Measurements from ENCODE around the gene ACOXL.

ACOXL gene

DNA sequence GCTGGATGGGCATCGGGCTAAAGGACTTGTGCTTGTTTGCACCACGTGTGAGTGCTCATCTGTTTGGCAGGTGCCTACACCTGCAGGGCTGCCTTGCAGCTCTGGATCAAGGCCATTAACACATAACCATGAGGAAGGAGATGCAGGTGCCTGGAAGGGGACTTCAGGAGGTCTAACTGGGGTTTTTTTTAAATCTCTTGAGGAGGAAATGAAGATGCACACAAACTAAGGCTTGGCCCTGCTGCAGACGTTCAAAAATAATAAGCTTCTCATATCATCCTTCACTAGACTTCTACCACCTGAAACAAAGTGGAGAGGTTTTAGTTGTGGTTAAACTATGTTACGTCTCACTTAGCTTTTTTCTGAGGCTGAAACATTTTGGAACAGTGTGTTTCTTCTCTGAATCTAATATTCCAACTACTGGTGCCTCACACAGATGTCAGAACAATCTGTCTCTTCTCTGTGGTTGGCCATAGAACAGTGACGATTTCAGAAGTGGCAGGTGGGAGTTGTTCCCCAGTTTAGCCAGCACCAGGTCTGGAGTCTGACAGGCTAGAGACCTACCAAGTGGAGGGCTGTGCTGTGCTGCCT, 424.8 kb downstream of the ACOXL start (continued):
- TF ChIP-seq KLF10 (tag by site-specific recombination; IDR thresholded peaks at IDR 0.05) = no peak
- TF ChIP-seq BCL6B (tag by site-specific recombination; IDR thresholded peaks at IDR 0.05) = no peak
- TF ChIP-seq ZNF596 (tag by site-specific recombination; IDR thresholded peaks at IDR 0.05) = no peak
- TF ChIP-seq KLF17 (tag by site-specific recombination; IDR thresholded peaks at IDR 0.05) = no peak
- TF ChIP-seq, protein P1, sequence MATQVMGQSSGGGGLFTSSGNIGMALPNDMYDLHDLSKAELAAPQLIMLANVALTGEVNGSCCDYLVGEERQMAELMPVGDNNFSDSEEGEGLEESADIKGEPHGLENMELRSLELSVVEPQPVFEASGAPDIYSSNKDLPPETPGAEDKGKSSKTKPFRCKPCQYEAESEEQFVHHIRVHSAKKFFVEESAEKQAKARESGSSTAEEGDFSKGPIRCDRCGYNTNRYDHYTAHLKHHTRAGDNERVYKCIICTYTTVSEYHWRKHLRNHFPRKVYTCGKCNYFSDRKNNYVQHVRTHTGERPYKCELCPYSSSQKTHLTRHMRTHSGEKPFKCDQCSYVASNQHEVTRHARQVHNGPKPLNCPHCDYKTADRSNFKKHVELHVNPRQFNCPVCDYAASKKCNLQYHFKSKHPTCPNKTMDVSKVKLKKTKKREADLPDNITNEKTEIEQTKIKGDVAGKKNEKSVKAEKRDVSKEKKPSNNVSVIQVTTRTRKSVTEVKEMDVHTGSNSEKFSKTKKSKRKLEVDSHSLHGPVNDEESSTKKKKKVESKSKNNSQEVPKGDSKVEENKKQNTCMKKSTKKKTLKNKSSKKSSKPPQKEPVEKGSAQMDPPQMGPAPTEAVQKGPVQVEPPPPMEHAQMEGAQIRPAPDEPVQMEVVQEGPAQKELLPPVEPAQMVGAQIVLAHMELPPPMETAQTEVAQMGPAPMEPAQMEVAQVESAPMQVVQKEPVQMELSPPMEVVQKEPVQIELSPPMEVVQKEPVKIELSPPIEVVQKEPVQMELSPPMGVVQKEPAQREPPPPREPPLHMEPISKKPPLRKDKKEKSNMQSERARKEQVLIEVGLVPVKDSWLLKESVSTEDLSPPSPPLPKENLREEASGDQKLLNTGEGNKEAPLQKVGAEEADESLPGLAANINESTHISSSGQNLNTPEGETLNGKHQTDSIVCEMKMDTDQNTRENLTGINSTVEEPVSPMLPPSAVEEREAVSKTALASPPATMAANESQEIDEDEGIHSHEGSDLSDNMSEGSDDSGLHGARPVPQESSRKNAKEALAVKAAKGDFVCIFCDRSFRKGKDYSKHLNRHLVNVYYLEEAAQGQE (tag by site-specific recombination; IDR thresholded peaks at IDR 0.05) = no peak
- TF ChIP-seq SCRT2 (tag by site-specific recombination; IDR thresholded peaks at IDR 0.05) = no peak
- TF ChIP-seq, protein P2, sequence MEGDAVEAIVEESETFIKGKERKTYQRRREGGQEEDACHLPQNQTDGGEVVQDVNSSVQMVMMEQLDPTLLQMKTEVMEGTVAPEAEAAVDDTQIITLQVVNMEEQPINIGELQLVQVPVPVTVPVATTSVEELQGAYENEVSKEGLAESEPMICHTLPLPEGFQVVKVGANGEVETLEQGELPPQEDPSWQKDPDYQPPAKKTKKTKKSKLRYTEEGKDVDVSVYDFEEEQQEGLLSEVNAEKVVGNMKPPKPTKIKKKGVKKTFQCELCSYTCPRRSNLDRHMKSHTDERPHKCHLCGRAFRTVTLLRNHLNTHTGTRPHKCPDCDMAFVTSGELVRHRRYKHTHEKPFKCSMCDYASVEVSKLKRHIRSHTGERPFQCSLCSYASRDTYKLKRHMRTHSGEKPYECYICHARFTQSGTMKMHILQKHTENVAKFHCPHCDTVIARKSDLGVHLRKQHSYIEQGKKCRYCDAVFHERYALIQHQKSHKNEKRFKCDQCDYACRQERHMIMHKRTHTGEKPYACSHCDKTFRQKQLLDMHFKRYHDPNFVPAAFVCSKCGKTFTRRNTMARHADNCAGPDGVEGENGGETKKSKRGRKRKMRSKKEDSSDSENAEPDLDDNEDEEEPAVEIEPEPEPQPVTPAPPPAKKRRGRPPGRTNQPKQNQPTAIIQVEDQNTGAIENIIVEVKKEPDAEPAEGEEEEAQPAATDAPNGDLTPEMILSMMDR (tag by site-specific recombination; IDR thresholded peaks at IDR 0.05) = no peak
- TF ChIP-seq ZNF221 (tag by site-specific recombination; IDR thresholded peaks at IDR 0.05; ENCODE audit: borderline replicate concordance) = no peak
- no peak for TF ChIP-seq ZNF701 (tag by site-specific recombination; IDR thresholded peaks at IDR 0.05)
- TF ChIP-seq ZNF274 (IDR thresholded peaks at IDR 0.05; ENCODE audit: low read length) = no peak
- no peak for TF ChIP-seq ZNF274 (tag by site-specific recombination; IDR thresholded peaks at IDR 0.05; ENCODE audit: borderline replicate concordance)
- no peak for TF ChIP-seq ZNF335 (tag by site-specific recombination; conservative IDR thresholded peaks at IDR 0.05)

DNA sequence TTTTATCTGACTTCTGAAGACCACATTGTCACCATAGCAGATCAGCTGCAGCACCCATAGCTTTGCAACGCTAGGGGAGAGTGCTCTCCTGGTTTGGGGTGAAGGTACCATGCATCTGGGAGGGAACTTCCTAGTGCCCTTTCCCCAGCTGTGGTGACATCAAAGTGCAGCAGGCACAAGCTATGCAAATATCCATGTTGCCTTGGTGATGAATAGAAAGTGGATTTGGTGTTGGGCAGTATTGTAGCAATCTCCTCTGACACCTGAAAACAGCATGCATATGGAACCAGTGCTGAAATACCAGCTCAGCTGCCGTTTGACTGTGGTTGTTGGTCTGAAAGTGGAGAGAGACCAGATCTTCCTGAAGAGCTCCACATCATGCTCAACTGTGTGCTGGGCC, 425.4 kb downstream of the ACOXL start:
- H3K9me3 ChIP-seq (ENCODE audit: control insufficient read depth, insufficient read depth, low read depth, low read length) = no peaks in the 10 kb centered on the region
- CTCF ChIA-PET = interaction anchor here (0.7 to 1.2 kb wide), 2 partner anchors 10 to 346 kb away, joined by 3 read pairs; no protein-coding TSS in a partner anchor
- POLR2A ChIA-PET = no interaction called here
- H3K27ac ChIP-seq (ENCODE audit: extremely low read depth, low read depth, low read length) = no peak overlapping the region
- peaks cover 14 to 93% of the 10 kb centered on the region in 2 experiments for H3K36me3 ChIP-seq (ENCODE audit: control insufficient read depth in 2 of 2, insufficient read depth in 1 of 2, low read length in 2 of 2)
- no peak overlapping the region for H3K4me3 ChIP-seq (ENCODE audit: low read depth, low read length)
- H3K4me1 ChIP-seq (ENCODE audit: control insufficient read depth, insufficient read depth, low read length) = peaks cover 7% of the 10 kb centered on the region
- TF ChIP-seq, protein P3, sequence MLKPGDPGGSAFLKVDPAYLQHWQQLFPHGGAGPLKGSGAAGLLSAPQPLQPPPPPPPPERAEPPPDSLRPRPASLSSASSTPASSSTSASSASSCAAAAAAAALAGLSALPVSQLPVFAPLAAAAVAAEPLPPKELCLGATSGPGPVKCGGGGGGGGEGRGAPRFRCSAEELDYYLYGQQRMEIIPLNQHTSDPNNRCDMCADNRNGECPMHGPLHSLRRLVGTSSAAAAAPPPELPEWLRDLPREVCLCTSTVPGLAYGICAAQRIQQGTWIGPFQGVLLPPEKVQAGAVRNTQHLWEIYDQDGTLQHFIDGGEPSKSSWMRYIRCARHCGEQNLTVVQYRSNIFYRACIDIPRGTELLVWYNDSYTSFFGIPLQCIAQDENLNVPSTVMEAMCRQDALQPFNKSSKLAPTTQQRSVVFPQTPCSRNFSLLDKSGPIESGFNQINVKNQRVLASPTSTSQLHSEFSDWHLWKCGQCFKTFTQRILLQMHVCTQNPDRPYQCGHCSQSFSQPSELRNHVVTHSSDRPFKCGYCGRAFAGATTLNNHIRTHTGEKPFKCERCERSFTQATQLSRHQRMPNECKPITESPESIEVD (tag by site-specific recombination; IDR thresholded peaks at IDR 0.05) = no peak
- TF ChIP-seq ZNF132 (tag by site-specific recombination; IDR thresholded peaks at IDR 0.05; ENCODE audit: borderline replicate concordance) (no peak), ZNF292 (tag by site-specific recombination; IDR thresholded peaks at IDR 0.05; ENCODE audit: borderline replicate concordance, low read depth) (no peak), ZNF394 (tag by site-specific recombination; IDR thresholded peaks at IDR 0.05; ENCODE audit: borderline replicate concordance) (no peak), ZNF830 (tag by site-specific recombination; IDR thresholded peaks at IDR 0.05; ENCODE audit: low read depth) (no peak), ZNF623 (tag by site-specific recombination; IDR thresholded peaks at IDR 0.05) (no peak), ZNF354C (tag by site-specific recombination; IDR thresholded peaks at IDR 0.05; ENCODE audit: borderline replicate concordance, low read depth) (no peak), ZNF518A (tag by site-specific recombination; conservative IDR thresholded peaks at IDR 0.05; ENCODE audit: low read depth) (no peak), ZEB2 (tag by site-specific recombination; IDR thresholded peaks at IDR 0.05) (no peak), ZNF10 (tag by site-specific recombination; IDR thresholded peaks at IDR 0.05) (no peak)

All from HEK293 (cell line).